ENCODE data around the gene SMYD3.

The SMYD3 gene

DNA sequence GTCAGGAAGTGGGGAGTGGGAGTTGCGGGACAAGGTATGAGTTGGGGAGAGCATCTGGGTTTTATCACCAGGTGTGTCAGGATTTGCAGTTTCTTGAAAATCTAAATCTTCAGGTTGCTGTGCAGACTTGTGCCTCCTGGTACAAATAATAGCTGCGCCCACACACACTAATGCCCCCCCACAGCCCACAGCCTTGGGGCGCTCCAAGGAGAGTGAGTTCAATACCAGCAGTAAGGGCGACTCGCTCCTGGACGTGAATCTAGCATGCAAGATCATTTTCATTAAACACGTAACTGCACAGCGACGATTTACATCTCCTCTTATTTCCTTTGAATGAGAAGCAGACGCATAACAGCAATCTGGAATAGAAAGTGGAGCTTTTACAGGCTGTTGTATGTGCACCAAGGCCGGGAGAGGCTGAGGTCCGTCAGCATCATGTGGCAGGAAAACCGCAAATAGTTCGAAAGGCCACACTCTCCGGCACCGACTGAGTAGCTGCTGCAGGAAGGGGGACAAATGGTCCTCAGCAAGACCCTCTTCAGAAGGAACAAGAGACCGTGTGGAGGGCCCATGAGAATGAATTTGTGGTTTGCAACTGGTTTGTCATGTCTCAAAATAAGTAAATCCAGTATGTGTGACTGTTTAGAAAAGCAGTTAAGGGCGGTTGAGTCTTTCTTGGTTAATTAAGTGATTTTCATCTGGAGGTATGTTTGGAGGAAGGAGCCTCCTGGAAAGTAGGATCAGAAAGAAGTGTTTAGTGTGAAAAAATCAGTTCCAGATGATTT is 439.5 kb downstream of the SMYD3 start:
- TF ChIP-seq TAF1 (IDR thresholded peaks at IDR 0.05; ENCODE audit: borderline replicate concordance, insufficient read depth, low read length) (no peak), FOXP2 (optimal IDR thresholded peaks at IDR 0.05; ENCODE audit: borderline replicate concordance, extremely low read depth, extremely low read length, insufficient read depth) (no peak), POLR2AphosphoS5 (IDR thresholded peaks at IDR 0.05; ENCODE audit: low read depth, low read length) (no peak), SIN3A (IDR thresholded peaks at IDR 0.05; ENCODE audit: borderline replicate concordance, insufficient read depth, low read length) (no peak)
- TF ChIP-seq, protein P1, sequence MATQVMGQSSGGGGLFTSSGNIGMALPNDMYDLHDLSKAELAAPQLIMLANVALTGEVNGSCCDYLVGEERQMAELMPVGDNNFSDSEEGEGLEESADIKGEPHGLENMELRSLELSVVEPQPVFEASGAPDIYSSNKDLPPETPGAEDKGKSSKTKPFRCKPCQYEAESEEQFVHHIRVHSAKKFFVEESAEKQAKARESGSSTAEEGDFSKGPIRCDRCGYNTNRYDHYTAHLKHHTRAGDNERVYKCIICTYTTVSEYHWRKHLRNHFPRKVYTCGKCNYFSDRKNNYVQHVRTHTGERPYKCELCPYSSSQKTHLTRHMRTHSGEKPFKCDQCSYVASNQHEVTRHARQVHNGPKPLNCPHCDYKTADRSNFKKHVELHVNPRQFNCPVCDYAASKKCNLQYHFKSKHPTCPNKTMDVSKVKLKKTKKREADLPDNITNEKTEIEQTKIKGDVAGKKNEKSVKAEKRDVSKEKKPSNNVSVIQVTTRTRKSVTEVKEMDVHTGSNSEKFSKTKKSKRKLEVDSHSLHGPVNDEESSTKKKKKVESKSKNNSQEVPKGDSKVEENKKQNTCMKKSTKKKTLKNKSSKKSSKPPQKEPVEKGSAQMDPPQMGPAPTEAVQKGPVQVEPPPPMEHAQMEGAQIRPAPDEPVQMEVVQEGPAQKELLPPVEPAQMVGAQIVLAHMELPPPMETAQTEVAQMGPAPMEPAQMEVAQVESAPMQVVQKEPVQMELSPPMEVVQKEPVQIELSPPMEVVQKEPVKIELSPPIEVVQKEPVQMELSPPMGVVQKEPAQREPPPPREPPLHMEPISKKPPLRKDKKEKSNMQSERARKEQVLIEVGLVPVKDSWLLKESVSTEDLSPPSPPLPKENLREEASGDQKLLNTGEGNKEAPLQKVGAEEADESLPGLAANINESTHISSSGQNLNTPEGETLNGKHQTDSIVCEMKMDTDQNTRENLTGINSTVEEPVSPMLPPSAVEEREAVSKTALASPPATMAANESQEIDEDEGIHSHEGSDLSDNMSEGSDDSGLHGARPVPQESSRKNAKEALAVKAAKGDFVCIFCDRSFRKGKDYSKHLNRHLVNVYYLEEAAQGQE (IDR thresholded peaks at IDR 0.05; ENCODE audit: insufficient read depth in 1 of 2, low read depth in 2 of 2, low read length in 2 of 2): no peak

DNA sequence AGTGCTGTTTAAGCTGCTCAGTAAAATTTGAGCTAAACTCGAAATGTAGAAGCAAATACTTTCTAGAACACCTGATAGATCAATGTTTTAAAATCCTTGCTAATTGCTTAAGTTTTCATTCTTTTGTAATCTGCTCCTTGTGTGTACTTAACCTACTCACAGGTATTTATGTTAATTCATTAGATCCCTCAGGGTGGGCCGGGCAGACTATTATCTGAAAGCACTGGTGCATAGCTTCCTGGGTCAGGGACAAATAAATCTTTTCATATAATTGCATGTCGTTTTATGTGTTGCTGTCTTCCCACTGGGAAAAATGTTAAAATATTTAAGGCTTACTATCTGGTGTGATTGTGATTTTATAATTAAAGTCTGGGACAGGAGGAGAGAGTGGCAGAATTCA is 440.5 kb downstream of the SMYD3 start:
- TF ChIP-seq SIN3A (IDR thresholded peaks at IDR 0.05; ENCODE audit: borderline replicate concordance, insufficient read depth, low read length) (no peak), TAF1 (IDR thresholded peaks at IDR 0.05; ENCODE audit: borderline replicate concordance, insufficient read depth, low read length) (no peak), FOXP2 (optimal IDR thresholded peaks at IDR 0.05; ENCODE audit: borderline replicate concordance, extremely low read depth, extremely low read length, insufficient read depth) (no peak), POLR2AphosphoS5 (IDR thresholded peaks at IDR 0.05; ENCODE audit: low read depth, low read length) (no peak)
- TF ChIP-seq, protein P1 (IDR thresholded peaks at IDR 0.05; ENCODE audit: insufficient read depth in 1 of 2, low read depth in 2 of 2, low read length in 2 of 2): no peak

DNA sequence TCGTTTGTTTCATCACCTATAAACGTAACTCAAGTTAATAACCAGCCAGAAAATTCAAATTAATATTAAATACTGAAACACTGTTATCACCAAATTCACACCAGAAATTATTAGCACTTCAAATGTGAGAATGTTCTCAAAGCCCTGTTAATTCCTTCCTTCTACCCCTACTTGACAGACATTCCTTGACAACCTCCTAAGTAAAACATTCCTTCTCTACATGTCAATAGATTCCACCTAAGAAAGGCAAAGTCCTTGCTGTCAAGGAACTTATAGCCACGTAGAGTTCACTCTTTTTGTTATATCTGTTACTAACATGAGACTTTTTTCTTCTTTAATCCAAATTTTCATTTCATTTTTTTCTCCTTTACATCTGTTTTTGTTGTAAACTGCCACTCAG is 441.5 kb downstream of the SMYD3 start:
- TF ChIP-seq, protein P1 (IDR thresholded peaks at IDR 0.05; ENCODE audit: insufficient read depth in 1 of 2, low read depth in 2 of 2, low read length in 2 of 2): no peak
- TF ChIP-seq SIN3A (IDR thresholded peaks at IDR 0.05; ENCODE audit: borderline replicate concordance, insufficient read depth, low read length) (no peak), POLR2AphosphoS5 (IDR thresholded peaks at IDR 0.05; ENCODE audit: low read depth, low read length) (no peak), TAF1 (IDR thresholded peaks at IDR 0.05; ENCODE audit: borderline replicate concordance, insufficient read depth, low read length) (no peak), FOXP2 (optimal IDR thresholded peaks at IDR 0.05; ENCODE audit: borderline replicate concordance, extremely low read depth, extremely low read length, insufficient read depth) (no peak)

DNA sequence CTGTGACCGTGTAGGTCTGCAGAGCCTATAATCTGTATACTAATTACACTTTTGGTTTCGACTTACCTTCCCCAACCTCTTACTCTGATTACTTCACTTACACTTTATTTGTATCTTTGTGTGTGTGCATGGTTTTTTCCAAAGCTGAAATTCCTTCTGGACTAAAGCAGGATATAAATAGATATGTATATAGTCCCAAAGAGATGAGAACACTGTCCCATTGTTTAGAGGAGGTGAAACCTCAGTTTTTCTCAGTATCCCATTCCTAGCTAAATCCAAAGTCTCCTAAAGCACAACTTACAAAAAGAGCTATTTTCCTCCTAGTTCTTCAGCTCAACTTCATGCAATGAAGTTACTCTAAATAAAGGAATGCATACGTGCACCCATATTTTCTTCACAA is 442.2 kb downstream of the SMYD3 start:
- no peak for TF ChIP-seq TAF1 (IDR thresholded peaks at IDR 0.05; ENCODE audit: borderline replicate concordance, insufficient read depth, low read length)
- TF ChIP-seq, protein P1 (IDR thresholded peaks at IDR 0.05; ENCODE audit: insufficient read depth in 1 of 2, low read depth in 2 of 2, low read length in 2 of 2): no peak
- no peak for TF ChIP-seq POLR2AphosphoS5 (IDR thresholded peaks at IDR 0.05; ENCODE audit: low read depth, low read length)
- TF ChIP-seq FOXP2 (optimal IDR thresholded peaks at IDR 0.05; ENCODE audit: borderline replicate concordance, extremely low read depth, extremely low read length, insufficient read depth): no peak
- no peak for TF ChIP-seq SIN3A (IDR thresholded peaks at IDR 0.05; ENCODE audit: borderline replicate concordance, insufficient read depth, low read length)
